GM21529 (cell line): ENCODE measurements around the gene ANKRD34B.
A peak's percentile ranks its signal among the peaks of the same experiment; 100 is the strongest.

Experiments
- ATAC-seq: cut with Tn5 transposase; IDR thresholded peaks from one replicate; pipeline ENCODE4 v1.9.1; 2021; ENCODE audit not compliant: unreplicated experiment

The ANKRD34B gene

GRCh38 chr5:80573062-80573461 is 3.0 kb upstream of the ANKRD34B start:
- ATAC-seq: no peak

- peak; percentile 22 for ATAC-seq
Observed at GRCh38 chr5:80569086-80569960, 757 bp downstream of the ANKRD34B start.

- no peak for ATAC-seq
Observed at GRCh38 chr5:80568251-80568650, 1.8 kb downstream of the ANKRD34B start.

GRCh38 chr5:80566711-80567259 is 3.3 kb downstream of the ANKRD34B start:
- no peak for ATAC-seq

- ATAC-seq: no peak
Observed at GRCh38 chr5:80565330-80565729, 4.8 kb downstream of the ANKRD34B start.

- no peak for ATAC-seq
Observed at GRCh38 chr5:80559244-80559643, 10.8 kb downstream of the ANKRD34B start.

- no peak for ATAC-seq
Observed at GRCh38 chr5:80555099-80555498, 15.0 kb downstream of the ANKRD34B start.

GRCh38 chr5:80554646-80555045 is 15.4 kb downstream of the ANKRD34B start:
- ATAC-seq: no peak

GRCh38 chr5:80541392-80541791 is 28.7 kb downstream of the ANKRD34B start:
- ATAC-seq: no peak

- ATAC-seq: no peak
Observed at GRCh38 chr5:80540691-80541090, 29.4 kb downstream of the ANKRD34B start.

- no peak for ATAC-seq
Observed at GRCh38 chr5:80516826-80517225, 53.3 kb downstream of the ANKRD34B start.

GRCh38 chr5:80509362-80509761 is 60.7 kb downstream of the ANKRD34B start:
- ATAC-seq: no peak

- no peak for ATAC-seq
Observed at GRCh38 chr5:80508844-80509243, 61.2 kb downstream of the ANKRD34B start.

- ATAC-seq: no peak
Observed at GRCh38 chr5:80507663-80508062, 62.4 kb downstream of the ANKRD34B start.
